AG09309 (cell line): ENCODE measurements around the gene HMGCS2.
A peak's percentile ranks its signal among the peaks of the same experiment; 100 is the strongest.

ENCODE experiments used
- DNase-seq: peaks from one replicate; pipeline ENCODE4 v3.0.0-alpha.2; 2010; ENCODE audit warnings: low read depth
- H3K4me3 ChIP-seq: 2 replicates; pipeline ENCODE4 v1.5.1; 2011; ENCODE audit warnings: mild to moderate bottlenecking, low read depth, low read length, moderate library complexity; ENCODE audit not compliant: control insufficient read depth
- CTCF ChIP-seq: IDR thresholded peaks from 2 replicates; pipeline ENCODE4 v1.5.1; 2011; ENCODE audit warnings: mild to moderate bottlenecking, low read depth, low read length, inconsistent platforms; ENCODE audit not compliant: insufficient read depth, control insufficient read depth; ENCODE audit errors: missing control alignments

The HMGCS2 gene

GRCh38 chr1:119718972-119719371 lies 49.7 kb downstream of the HMGCS2 start:
- no peak for DNase-seq
- no peak overlapping the region for H3K4me3 ChIP-seq
- no peak for TF ChIP-seq CTCF

GRCh38 chr1:119718409-119718808 lies 50.3 kb downstream of the HMGCS2 start:
- TF ChIP-seq CTCF: no peak
- no peak overlapping the region for H3K4me3 ChIP-seq
- no peak for DNase-seq

- no peak for TF ChIP-seq CTCF
- H3K4me3 ChIP-seq: no peak overlapping the region
- DNase-seq: no peak
Observed at GRCh38 chr1:119715542-119715941, 53.2 kb downstream of the HMGCS2 start.

GRCh38 chr1:119714583-119714982 lies 54.1 kb downstream of the HMGCS2 start:
- TF ChIP-seq CTCF: no peak

GRCh38 chr1:119713749-119714456 lies 54.8 kb downstream of the HMGCS2 start:
- no peak for DNase-seq
- peak overlapping the region; percentile 97 for H3K4me3 ChIP-seq

More at GRCh38 chr1:119714583-119714982, 54.1 kb downstream of the HMGCS2 start:
- peak overlapping the region; percentile 97; the same call in 1 of the 2 replicates for H3K4me3 ChIP-seq
- no peak for DNase-seq

GRCh38 chr1:119713039-119713748 lies 55.5 kb downstream of the HMGCS2 start:
- DNase-seq: no peak
- TF ChIP-seq CTCF: no peak
- peak overlapping the region; percentile 97 for H3K4me3 ChIP-seq

More at GRCh38 chr1:119713749-119714456, 54.8 kb downstream of the HMGCS2 start:
- TF ChIP-seq CTCF: no peak
